ENCODE results near the gene FBXL7.

Gene FBXL7

DNA sequence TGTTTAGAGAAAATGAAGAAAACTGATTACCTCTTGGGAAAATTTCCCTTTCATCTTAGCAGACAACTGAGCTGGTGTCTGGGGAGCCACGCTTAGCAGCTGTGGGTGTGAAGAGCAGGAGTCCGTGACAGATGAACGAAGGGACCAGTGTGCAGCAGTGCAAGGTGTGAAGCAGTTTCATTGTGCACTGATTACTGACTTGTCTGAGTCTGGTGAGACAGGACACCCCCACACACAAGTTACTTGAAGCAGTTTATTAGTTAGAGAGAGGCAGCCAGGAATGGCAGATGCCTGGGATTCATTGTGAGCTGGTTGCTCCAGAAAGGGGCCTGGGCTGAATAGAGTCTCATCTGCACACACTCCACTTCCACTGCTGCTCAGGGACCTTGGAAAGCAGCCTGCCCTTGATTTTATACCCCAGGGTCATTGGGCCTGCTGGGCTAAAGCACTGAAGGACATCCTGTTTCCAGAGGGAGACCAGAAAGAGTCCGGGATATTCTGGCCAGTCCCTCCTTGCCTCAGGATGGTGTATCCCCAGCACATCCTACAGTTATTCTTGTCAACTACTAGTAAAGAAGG, 47.4 kb downstream of the FBXL7 start:
- DNase-seq, result no peak

DNA sequence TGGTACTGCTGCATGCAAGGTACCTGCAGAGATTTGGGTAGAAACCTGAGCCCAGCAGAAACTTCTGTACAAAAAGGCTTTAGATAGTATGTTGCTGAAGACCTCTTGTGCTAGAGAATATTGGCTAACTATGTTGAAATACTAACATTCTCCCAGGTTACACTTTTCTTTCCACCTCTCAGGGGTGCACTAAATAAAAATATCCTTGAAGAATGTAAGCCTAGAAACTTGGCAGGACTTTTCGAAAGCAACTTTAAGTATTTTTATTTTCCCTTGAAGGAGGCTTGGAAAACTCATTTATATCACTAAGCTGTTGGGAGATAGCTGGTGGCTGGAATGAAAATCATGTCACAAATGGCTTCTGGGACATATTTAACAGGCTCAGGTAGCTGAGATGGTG, 50.0 kb downstream of the FBXL7 start:
- no peak for DNase-seq

DNA sequence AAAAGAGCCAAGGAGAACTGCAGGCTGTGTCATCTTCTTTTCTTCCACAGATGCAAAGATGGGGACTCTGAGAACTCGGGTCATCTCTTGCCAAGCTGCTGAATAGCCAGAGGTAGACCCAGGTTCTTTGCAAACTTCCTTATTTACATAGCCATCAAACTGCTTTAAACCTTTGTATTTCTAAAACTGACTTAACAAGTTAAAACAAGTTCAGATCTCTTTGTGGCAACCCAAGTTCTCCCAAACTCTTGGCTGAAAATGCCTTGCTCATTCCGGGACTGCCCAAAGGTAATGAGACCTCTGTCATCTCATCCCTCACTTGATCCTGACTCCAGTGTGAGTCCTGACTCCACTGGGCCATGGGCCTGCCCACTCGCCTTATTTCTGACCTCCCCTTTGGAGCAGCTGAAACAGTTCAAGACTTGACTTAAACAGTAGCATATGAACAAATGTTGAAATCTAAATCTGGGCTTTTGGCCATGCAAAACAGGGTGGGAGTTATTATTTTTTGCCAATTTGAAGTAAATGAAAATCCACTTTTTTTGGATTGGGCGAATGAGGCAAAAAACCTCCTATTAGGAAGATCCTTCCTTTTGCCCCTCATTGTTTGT, 50.6 kb downstream of the FBXL7 start:
- no peak for DNase-seq

DNA sequence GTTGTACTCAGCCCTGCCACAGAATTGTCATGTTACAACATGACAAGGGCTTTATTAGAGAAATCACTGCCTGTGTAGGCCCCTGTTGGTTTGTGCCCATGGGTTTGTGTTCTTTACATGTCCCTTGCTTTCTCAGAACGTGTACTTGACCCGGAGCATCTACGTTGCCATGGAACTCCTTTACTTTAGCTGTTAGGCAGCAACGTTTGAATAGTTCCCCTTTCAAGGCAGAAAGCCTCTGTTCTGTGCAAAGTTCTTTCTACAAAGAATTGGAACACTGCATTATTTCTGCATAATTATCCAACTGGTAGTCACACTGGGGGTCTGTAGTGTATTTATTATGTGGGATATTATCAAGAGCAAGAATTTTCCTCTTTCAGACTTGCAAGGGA, 51.1 kb downstream of the FBXL7 start:
- DNase-seq, result no peak

DNA sequence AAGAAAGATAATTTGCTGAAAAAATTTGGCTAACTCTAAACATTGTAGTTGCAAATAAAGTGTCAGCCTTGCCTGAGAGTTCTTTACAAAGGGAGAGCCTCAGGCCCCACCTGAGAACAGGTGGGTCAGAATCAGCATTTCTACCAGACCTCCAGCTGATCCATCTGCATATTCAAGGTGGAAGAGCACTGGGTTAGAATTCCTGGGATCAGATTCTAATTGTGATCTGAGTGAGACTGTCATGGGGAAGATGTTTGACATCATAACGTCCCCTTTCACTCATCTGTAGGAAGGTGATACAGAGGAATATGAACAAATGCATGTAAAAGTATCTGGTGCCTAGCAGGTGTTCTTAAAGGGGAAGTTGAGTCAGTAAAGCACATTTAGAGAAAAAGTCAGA, 54.6 kb downstream of the FBXL7 start:
- no peak for DNase-seq

DNA sequence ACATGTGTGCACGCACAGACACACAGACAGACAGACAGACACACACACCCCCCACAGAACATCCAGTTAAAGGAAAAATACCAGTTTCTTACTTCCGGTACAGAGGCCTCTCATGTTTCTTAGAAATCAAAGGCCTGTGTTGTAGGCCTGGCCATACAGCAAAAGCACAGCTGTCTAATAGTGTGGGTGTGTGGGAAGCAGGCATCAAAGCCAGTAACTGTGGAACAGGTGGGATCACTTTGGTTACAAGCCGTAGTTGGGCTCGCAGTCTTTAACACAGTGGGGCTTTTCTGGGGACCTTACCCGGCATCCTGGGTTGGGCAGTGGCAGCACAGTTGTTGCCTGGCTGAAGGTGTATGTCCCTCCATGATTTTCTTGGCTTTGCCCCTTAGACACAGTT, 55.2 kb downstream of the FBXL7 start:
- no peak for DNase-seq

DNA sequence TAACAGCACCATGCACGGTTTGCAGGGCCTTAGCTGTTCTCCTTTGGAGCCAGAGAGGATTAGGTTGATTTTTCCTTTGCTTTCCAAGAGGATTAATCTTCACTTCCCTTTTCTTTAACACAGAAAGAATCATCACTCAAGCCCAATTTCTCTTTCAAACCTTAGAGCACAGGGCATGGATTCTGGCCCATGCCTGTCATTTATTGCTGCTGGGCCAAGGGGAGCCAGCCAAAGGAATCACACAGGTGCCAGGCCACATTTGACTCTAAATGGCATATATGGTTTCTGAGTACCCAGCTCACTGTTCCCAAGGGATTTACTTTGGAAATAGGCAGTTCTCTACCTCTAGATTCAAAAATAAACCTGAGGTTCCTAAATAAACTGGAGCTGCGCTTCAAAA, 58.3 kb downstream of the FBXL7 start:
- DNase-seq, result no peak

DNA sequence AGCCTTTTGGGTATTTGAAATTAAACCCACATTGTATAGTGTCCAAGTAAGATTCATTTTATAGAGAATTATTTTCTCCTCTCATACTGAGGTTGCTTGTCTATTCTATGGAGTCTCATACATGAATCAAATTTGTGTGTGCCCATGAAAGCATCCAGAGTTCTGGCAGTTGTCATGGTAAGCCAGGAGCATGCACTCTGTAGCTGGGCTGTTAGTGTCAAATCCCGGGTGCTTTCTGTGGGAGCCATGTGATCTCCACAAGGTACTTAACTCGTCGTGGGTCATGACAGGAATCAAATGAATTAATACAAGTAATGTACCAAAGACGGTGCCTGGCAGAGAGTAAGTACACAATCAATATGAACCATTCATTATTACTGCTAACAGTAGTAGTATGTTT, 58.7 kb downstream of the FBXL7 start:
- DNase-seq, result no peak

DNA sequence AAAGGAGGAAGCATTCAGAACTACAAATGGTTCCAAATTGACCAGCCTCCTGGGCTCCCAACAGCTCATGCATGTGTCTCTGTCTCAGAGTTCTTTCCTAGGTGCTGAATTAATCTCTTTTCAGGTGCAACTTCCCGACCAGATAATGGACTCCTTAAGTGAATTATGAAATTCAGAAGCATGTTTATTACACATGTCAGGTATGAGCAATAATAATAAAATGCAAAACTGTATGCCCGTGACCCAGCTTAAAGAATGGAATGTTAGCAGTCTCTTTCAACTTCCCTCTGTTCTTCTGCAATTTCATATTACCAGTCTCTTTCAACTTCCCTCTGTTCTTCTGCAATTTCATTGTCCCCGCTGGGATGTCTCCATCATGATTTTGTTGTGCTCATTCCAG, 60.4 kb downstream of the FBXL7 start:
- DNase-seq, result no peak

DNA sequence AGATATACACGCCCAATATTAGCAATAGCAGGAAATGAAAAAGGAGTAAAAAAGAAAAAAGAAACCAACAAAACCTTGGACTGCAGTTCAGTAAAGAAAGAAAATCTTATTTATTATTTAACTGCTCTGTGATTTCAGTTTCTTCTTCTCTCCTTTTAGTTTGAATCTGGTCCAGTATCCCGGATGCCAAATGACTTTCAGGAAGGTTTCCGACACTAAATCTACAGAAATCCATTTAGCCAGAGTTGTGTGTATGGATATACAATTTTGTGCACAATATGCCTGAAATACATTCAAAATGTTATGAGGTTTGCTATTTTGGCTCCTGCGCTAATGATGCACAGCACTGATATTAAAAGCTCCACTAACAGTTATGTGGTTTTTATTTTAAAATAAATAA, 64.5 kb downstream of the FBXL7 start:
- DNase-seq, result no peak

DNA sequence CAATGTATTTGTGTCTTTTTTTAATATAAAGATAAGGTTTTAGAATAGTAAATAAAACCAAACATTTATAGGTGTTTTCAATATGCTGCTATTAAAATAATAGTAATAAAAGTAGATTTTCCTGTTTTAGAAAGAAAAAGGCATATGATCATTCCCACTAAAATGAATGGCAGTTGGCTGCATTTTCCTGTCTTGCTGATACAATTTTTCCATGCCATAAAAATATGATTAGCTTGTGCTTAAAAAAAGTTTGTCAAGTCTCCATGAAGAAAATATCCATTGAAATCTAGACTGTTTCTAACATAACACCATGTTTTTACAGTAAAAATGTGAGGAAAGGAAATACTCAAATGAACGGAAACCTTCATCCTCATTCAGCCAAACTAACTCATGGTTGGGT, 65.0 kb downstream of the FBXL7 start:
- DNase-seq, result no peak

DNA sequence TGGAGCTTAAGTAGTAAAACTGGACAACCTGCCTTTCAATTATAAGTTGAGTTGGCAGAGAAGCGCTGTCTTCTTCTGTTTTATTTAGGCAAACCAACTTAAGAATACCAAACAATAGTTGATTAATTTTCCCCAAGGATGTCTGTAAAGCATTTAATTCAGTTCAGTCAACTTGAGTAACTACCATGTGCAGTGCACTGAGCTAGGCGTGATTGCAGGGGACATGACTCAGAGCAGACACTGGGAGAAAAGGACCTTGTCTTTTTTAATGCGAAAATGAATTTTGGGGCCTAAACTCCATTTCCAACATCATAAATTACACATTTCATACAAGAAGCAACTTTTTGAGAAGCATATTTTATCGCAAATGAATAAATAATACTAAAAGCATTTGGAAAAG, 66.3 kb downstream of the FBXL7 start:
- no peak for DNase-seq

DNA sequence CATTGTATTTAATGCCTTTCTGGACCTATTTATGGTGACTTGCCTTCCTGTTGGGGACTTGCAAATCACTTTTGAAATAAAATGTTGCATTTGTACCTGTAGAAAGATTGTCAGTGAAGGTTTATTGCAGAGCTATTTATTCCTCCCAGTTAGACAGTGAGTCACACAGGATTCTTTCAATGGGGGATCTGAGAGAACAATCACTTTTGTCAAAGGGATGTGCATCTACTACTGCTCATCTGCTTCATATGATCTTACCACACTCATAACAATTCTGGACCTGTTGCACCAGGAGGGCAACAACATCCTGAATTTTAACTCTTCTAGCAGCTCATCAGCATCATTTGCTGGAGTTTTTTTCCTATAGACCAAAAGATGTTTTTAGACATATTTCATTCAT, 66.8 kb downstream of the FBXL7 start:
- no peak for DNase-seq

DNA sequence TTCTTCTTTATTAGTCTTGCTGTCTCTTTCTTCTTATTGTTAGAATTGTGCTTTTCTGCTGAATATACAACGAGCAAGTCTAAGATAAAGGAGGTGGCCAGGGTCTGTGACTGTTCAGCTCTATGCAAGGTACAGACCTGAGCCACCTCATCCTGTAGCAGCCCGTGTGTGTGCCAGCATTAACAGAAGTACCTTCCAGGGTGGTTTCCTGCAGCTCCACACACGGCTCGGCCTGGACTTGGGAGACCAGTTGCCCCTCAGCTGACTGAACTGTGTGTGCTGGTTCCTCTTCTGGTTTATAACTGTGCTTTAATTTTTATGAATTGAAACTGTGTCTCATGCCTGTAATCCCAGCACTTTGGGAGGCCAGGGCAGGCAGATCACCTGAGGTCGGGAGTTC, 70.5 kb downstream of the FBXL7 start:
- DNase-seq, result no peak

DNA sequence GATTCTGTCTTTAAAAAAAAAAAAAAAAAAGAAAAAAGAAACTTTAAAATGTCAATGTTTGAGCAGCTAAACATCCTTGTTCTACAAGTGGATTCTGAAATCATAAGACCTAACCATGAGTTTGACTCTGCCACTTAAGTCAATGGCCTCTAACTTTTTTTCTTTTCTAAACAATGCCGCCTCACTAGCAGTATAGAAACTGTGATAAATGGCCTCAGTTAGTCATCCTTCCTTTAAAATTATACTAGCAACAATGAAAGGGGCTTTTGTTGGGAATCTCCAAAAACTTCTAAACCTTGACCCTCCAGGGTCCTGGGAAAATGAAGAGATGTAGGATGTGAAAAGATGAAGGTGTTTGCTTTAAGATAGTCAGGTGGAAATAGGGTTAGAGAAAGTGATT, 71.1 kb downstream of the FBXL7 start:
- no peak for DNase-seq

DNA sequence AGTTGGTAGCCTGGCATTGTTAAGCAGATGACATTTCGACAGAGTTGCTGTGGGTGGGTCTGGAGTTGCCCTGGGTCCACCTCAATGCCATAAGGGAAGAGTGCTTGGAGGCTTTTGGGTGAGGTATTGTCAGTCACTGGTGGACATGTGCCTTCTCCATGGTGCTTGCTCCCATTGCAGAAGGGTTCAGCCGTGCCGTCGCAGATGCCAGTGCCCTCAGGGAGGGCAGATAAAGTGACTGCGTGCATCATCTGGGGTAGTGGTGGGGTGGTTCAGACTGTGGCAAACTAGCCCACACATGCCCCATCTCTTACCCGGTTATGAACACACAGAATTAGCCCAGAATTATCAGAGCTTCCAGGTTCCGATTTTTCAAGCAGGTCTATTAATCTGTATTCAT, 71.6 kb downstream of the FBXL7 start:
- DNase-seq, result no peak

DNA sequence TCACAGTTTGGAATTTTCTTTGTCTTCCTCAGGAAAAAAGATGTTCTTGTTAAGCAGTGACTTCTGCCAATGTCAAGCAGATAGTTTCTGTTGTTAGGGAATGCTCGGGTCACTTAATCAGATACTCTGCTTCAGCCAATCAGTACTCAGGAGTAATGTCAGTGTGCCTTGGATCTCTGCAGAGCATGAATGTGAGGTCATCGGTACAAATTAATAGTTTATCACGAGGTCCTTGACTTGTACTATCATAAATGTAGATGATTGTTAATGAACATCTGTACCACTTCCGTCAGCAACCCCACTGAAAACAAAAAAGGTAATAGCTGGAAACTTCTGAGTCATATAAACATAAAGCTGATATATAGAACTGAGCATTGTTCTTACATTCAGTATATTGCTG, 73.6 kb downstream of the FBXL7 start:
- DNase-seq, result no peak

DNA sequence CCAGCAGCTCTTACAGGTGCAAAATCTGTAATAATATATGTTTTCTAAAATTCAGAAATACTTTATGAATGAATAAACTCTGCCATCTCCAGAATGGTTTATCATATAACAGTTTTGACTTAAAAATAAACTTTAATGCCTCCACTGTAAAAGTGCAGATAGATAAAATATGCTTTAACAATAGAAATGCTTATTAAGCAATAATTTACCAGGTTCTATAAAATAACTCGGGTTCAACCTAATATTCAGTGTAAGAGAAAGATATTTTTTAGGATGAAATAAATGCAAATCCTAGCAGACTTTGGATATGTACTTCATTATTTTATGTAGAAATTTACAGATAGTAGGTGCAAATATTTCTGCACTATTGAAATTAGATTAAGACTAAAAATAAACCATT, 74.1 kb downstream of the FBXL7 start:
- no peak for DNase-seq

DNA sequence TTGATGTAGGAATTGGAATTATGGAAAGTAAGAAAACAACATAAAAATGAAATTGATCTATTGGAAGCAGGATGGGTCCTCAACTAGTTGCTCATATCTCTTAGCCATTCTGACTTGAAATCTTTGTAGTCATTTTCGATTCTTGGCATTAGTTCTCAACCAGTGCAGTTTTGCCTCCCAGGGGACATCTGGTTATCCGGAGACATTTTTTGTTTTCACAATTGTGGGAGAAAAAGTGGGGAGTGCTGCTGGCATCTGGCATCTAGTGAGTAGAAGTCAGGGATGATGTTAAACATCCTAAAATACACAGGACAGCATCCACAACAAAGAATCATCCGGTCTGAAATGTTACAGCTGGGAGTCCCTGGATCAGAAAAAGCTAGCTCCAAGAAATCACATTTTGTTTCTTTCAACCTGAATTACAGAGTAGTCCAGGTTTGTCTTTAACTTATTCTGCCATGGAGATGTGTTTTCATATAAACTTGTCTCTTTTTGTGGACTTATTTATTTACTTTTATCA, 74.9 kb downstream of the FBXL7 start:
- no peak for DNase-seq

DNA sequence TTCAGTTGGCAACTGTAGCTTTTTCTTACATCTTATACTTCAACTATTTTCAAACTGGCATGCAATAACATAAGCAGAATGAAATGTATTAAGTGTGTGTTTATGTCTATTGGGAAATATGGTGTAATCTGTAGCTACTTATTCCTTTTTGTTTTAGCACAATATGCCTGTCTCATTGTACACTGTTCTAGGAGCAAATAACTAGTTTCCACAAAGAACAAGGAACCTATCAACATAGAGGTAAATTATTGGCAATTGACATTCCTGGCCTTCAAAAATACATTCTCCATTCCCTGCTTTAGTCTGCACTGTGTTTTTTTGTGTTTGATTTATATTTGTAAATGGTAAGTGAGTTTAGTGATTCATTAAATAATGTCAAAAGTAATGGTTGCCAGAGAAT, 75.7 kb downstream of the FBXL7 start:
- DNase-seq, result no peak

DNA sequence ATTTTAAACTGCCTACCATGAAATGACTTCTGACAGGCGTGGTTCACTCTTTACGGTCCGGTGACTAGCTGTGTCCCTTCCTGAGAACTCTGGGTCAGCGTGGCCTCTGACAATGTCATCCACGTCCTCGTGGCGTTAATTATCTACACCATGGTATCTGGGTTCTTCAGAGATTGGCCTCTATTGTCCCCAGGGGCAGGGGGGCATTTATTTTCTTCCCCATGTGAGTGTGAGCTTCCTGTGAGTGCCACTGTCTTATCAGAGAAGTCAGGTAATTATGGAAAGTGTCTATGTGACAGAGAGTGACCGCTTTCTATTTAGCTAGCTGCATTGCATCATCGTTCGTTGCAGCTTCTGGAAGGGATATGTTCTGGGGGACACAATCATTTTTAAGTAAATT, 77.2 kb downstream of the FBXL7 start:
- no peak for DNase-seq

DNA sequence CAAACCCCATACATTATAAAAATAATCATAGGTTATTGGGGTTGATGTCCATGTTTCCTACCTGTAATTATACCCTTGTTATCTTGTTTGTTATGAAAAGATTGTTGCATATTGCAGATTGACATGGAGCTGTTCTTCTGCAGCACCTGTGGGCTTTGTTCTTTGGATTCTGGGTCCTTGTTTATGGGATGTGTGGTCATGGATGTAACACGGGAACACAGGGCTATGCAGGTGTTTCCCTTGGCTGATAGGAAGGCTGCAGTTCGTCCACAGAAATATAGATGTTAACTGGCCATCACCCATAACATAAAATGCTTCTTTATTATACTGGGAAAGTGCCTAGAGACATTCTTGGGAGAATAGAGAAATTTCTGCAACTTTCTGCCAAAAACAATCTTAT, 77.9 kb downstream of the FBXL7 start:
- no peak for DNase-seq

DNA sequence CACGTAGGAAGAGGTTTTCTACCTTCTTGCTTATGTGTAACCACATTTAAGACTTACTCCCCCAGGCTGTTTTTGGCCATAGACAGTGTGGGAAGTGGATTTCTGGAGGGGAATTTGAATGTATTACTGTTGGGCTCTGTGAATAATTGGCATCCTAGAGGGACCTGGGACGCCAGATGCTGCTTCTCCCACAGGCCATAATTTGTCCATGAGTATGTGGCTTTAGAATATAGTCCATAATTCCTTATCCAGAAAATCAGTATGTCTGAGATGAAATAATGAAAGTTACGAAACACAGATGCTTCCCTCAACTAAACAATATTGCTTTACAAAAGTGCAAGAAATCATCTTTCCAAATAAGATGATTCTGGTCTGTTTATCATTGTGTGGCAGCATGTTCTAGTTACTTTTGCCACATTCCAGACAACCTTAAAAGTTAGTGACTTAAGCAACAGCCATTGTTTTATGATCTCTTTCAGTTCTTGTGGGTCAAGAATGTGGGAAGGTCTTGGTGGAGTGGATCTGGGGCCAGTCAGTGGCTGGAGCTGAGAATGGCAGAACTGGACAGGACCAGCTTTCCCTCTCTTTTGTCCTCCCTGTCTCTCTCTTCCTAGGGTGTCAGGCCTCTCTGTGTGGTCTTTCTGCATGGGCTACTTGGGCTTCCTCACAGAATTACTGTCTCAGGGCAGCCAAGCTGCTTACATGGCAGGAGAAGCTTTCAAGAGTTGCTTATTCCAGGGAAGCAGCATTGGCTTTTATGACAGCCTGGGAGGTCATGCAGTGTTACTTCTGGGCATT, 79.4 kb downstream of the FBXL7 start:
- no peak for DNase-seq

DNA sequence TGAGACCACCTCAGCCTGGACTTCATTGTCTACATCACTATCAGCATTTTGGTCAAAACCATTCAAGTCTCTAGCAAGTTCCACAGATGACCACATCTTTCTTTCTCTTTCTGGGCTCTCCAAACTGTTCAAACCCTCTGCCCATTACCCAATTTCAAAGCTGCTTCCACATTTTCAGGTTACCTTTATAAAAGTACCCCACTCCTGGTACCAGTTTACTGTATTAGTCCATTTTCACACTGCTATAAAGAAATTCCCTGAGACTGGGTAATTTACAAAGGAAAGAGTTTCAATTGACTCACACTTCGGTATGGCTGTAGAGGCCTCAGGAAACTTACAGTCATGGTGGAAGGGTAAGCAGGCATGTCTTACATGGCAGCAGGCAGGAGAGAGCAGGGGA, 84.5 kb downstream of the FBXL7 start:
- DNase-seq, result no peak

DNA sequence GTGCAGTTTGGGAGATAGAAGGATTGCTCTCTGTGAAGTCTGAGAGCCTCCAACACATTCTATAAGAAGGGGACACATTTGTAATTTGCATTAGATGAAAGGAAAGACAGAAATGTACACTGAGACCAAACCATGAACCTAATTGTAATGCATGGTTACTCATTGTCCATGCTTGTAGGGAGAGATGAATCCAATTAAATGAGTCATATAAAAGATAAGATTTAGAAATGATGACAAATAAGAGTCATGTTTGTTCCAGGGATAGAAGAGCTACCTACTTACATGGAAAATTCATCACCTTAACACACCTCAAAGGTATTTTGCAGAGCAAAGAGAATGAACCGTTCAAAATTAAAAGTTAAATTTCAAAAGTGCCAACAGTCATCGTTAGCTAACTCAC, 85.1 kb downstream of the FBXL7 start:
- DNase-seq, result no peak
